NT2/D1 (cell line): ENCODE data around the gene TET1.
"Not testable (repeated sequence)": the region's sequence is repeated elsewhere in the genome, so short reads cannot be mapped to it uniquely, and the experiment has no call there.

Experiments used
- DNase-seq: peaks from one replicate; pipeline ENCODE4 v3.0.0-alpha.2; 2011; ENCODE audit warnings: low read depth, low spot score
- H3K27me3 ChIP-seq: 2 replicates; pipeline ENCODE4 v1.6.0; 2011; ENCODE audit warnings: mild to moderate bottlenecking; ENCODE audit not compliant: insufficient read length, insufficient read depth
- H3K36me3 ChIP-seq: 2 replicates; pipeline ENCODE4 v1.6.1; 2011; ENCODE audit warnings: mild to moderate bottlenecking, low read length, mixed read lengths; ENCODE audit not compliant: insufficient read depth, insufficient read length
- H3K4me1 ChIP-seq: 2 replicates; pipeline ENCODE4 v1.5.1; 2011; ENCODE audit not compliant: insufficient read depth, insufficient read length
- H3K4me3 ChIP-seq: 2 replicates; pipeline ENCODE4 v1.5.1; 2011; ENCODE audit warnings: low read depth; ENCODE audit not compliant: insufficient read length
- H3K9ac ChIP-seq: 2 replicates; pipeline ENCODE4 v1.6.0; 2011; ENCODE audit warnings: low read depth; ENCODE audit not compliant: insufficient read length
- H3K9me3 ChIP-seq: 2 replicates; pipeline ENCODE4 v1.5.1; 2011; ENCODE audit warnings: mild to moderate bottlenecking, low read length; ENCODE audit not compliant: insufficient read depth
- SUZ12 ChIP-seq: IDR thresholded peaks from 2 replicates; pipeline ENCODE4 v1.6.1; 2011; ENCODE audit not compliant: insufficient read length, insufficient read depth; ENCODE audit errors: extremely low read depth
- YY1 ChIP-seq: IDR thresholded peaks from 2 replicates; pipeline ENCODE4 v1.6.1; 2011; ENCODE audit not compliant: insufficient read length, insufficient read depth
- ZNF274 ChIP-seq: IDR thresholded peaks from 2 replicates; pipeline ENCODE4 v1.6.1; 2011; ENCODE audit warnings: mild to moderate bottlenecking, low read depth, low read length

TET1 gene

GRCh38 chr10:68618234-68618633 is 58.1 kb downstream of the TET1 start:
- H3K9me3 ChIP-seq, result no peaks in the 10 kb centered on the region
- TF ChIP-seq ZNF274 (no peak), YY1 (no peak), SUZ12 (no peak)
- H3K4me1 ChIP-seq, result no peaks in the 10 kb centered on the region
- no peaks in the 10 kb centered on the region for H3K27me3 ChIP-seq
- no peak for DNase-seq
- peaks cover 5% of the 10 kb centered on the region for H3K36me3 ChIP-seq
- H3K4me3 ChIP-seq, result no peak overlapping the region
- no peak overlapping the region for H3K9ac ChIP-seq

- no peak overlapping the region for H3K9ac ChIP-seq
- no peaks in the 10 kb centered on the region for H3K9me3 ChIP-seq
- no peak for DNase-seq
- no peaks in the 10 kb centered on the region for H3K4me1 ChIP-seq
- H3K27me3 ChIP-seq, result no peaks in the 10 kb centered on the region
- H3K4me3 ChIP-seq, result no peak overlapping the region
- TF ChIP-seq YY1 (no peak), SUZ12 (no peak), ZNF274 (no peak)
- peaks cover 5% of the 10 kb centered on the region for H3K36me3 ChIP-seq
Measured at GRCh38 chr10:68619595-68619994, 59.5 kb downstream of the TET1 start.

- no peak overlapping the region for H3K9ac ChIP-seq
Measured at GRCh38 chr10:68625316-68625921, 65.3 kb downstream of the TET1 start.

GRCh38 chr10:68628576-68629127 is 68.5 kb downstream of the TET1 start:
- Histone ChIP-seq H3K4me3 (no peak overlapping the region), H3K36me3 (peaks cover 3% of the 10 kb centered on the region), H3K4me1 (no peaks in the 10 kb centered on the region), H3K9ac (no peak overlapping the region), H3K9me3 (no peaks in the 10 kb centered on the region), H3K27me3 (no peaks in the 10 kb centered on the region)
- no peak for DNase-seq
- TF ChIP-seq ZNF274, result no peak
- TF ChIP-seq YY1, result no peak
- no peak for TF ChIP-seq SUZ12

More at GRCh38 chr10:68625316-68625921, 65.3 kb downstream of the TET1 start:
- TF ChIP-seq SUZ12 (no peak), YY1 (no peak), ZNF274 (no peak)
- no peak overlapping the region for H3K4me3 ChIP-seq
- H3K9me3 ChIP-seq, result no peaks in the 10 kb centered on the region
- no peaks in the 10 kb centered on the region for H3K4me1 ChIP-seq
- H3K27me3 ChIP-seq, result no peaks in the 10 kb centered on the region
- no peak for DNase-seq
- peaks cover 3% of the 10 kb centered on the region for H3K36me3 ChIP-seq

- not testable (repeated sequence) for DNase-seq, H3K36me3 ChIP-seq, H3K4me3 ChIP-seq, H3K4me1 ChIP-seq, H3K27me3 ChIP-seq, H3K9ac ChIP-seq, H3K9me3 ChIP-seq
Measured at GRCh38 chr10:68632271-68632560, 72.1 kb downstream of the TET1 start.

- H3K4me1 ChIP-seq, result peaks cover 2% of the 10 kb centered on the region
- no peak for TF ChIP-seq YY1
- TF ChIP-seq ZNF274, result no peak
- no peak for TF ChIP-seq SUZ12
- no peak overlapping the region for H3K4me3 ChIP-seq
- H3K27me3 ChIP-seq, result no peaks in the 10 kb centered on the region
- peaks cover 8% of the 10 kb centered on the region for H3K36me3 ChIP-seq
- H3K9me3 ChIP-seq, result no peaks in the 10 kb centered on the region
- H3K9ac ChIP-seq, result no peak overlapping the region
- no peak for DNase-seq
Measured at GRCh38 chr10:68633281-68633680, 73.1 kb downstream of the TET1 start.

GRCh38 chr10:68633816-68634466 is 73.8 kb downstream of the TET1 start:
- H3K27me3 ChIP-seq, result no peaks in the 10 kb centered on the region
- H3K9me3 ChIP-seq, result no peaks in the 10 kb centered on the region
- no peak for TF ChIP-seq YY1
- no peak for TF ChIP-seq SUZ12
- no peak for TF ChIP-seq ZNF274
- H3K4me3 ChIP-seq, result no peak overlapping the region
- no peak overlapping the region for H3K9ac ChIP-seq
- H3K4me1 ChIP-seq, result peaks cover 2% of the 10 kb centered on the region
- no peak for DNase-seq
- peaks cover 8% of the 10 kb centered on the region for H3K36me3 ChIP-seq

- DNase-seq, result no peak
- Histone ChIP-seq H3K9me3 (no peaks in the 10 kb centered on the region), H3K4me3 (no peak overlapping the region), H3K4me1 (peaks cover 2% of the 10 kb centered on the region), H3K9ac (no peak overlapping the region), H3K36me3 (peaks cover 6% of the 10 kb centered on the region), H3K27me3 (no peaks in the 10 kb centered on the region)
- TF ChIP-seq ZNF274, result no peak
- no peak for TF ChIP-seq YY1
- no peak for TF ChIP-seq SUZ12
Measured at GRCh38 chr10:68636335-68636734, 76.2 kb downstream of the TET1 start.

- H3K9me3 ChIP-seq, H3K27me3 ChIP-seq, DNase-seq, H3K9ac ChIP-seq, H3K4me1 ChIP-seq, H3K4me3 ChIP-seq: not testable (repeated sequence)
- H3K36me3 ChIP-seq, result peaks cover 27% of the 10 kb centered on the region
Measured at GRCh38 chr10:68643550-68643949, 83.4 kb downstream of the TET1 start.
